Liver (tissue), 9 donors: ENCODE data around the gene PCDHGA10. TPM values are rescaled to one million over a fixed set of nuclear protein-coding genes. Genes with fewer than 3 reads are reported as not detected.

Experiments
- DNase-seq: peaks from one replicate; pipeline ENCODE4 v3.0.0-alpha.2; 2017; ENCODE audit warnings: low spot score
- H3K27ac ChIP-seq, 2 donors: one replicate each; pipeline ENCODE4 v1.7.0; 2013; ENCODE audit warnings: inconsistent platforms in 2 of 2, low read length in 2 of 2, control low read depth in 1 of 2, low read depth in 1 of 2, mild to moderate bottlenecking in 1 of 2
- H3K27me3 ChIP-seq, 4 donors: one replicate each; pipeline versions ENCODE4 v1.6.1 to v1.7.0; 2013; ENCODE audit warnings: low read length in 3 of 4, inconsistent platforms in 1 of 4, mild to moderate bottlenecking in 1 of 4, moderate library complexity in 1 of 4; ENCODE audit not compliant: control insufficient read depth in 4 of 4, insufficient read depth in 4 of 4
- H3K36me3 ChIP-seq, 4 donors: one replicate each; pipeline versions ENCODE4 v1.6.1 to v1.7.0; 2013; ENCODE audit warnings: low read length in 3 of 4, mild to moderate bottlenecking in 3 of 4, low read depth in 1 of 4, moderate library complexity in 1 of 4; ENCODE audit not compliant: control insufficient read depth in 4 of 4, insufficient read depth in 3 of 4
- H3K4me1 ChIP-seq, 4 donors: one replicate each; pipeline versions ENCODE4 v1.6.1 to v1.7.0; 2013; ENCODE audit warnings: low read length in 3 of 4, mild to moderate bottlenecking in 3 of 4, moderate library complexity in 1 of 4; ENCODE audit not compliant: control insufficient read depth in 4 of 4, insufficient read depth in 4 of 4
- H3K4me3 ChIP-seq, 3 donors: one replicate each; pipeline versions ENCODE4 v1.6.1 to v1.7.0; 2013; ENCODE audit warnings: low read length in 3 of 3, control low read depth in 1 of 3, low read depth in 1 of 3, mild to moderate bottlenecking in 1 of 3
- H3K9ac ChIP-seq, 2 donors: one replicate each; pipeline ENCODE4 v1.7.0; 2013; ENCODE audit warnings: low read length in 2 of 2, mild to moderate bottlenecking in 2 of 2, moderate library complexity in 2 of 2, control low read depth in 1 of 2, low read depth in 1 of 2
- H3K9me3 ChIP-seq, 4 donors: one replicate each; pipeline versions ENCODE4 v1.6.1 to v1.7.0; 2013; ENCODE audit warnings: low read length in 3 of 4; ENCODE audit not compliant: control insufficient read depth in 4 of 4
- EGR1 ChIP-seq, 2 donors: IDR thresholded peaks; 2 replicates each; pipeline ENCODE4 v1.6.1; 2016 to 2018; ENCODE audit warnings: antibody characterized with exemption in 2 of 2, low read depth in 2 of 2
- FOXA1 ChIP-seq: IDR thresholded peaks from 2 replicates; pipeline ENCODE4 v1.6.1; 2016; ENCODE audit warnings: antibody characterized with exemption
- FOXA2 ChIP-seq: IDR thresholded peaks from 2 replicates; pipeline ENCODE4 v1.6.1; 2016; ENCODE audit warnings: antibody characterized with exemption
- GABPA ChIP-seq, 2 donors: IDR thresholded peaks in 1 of 2; conservative IDR thresholded peaks in 1 of 2; 2 replicates each; pipeline ENCODE4 v1.6.1; 2016; ENCODE audit warnings: antibody characterized with exemption in 2 of 2, mild to moderate bottlenecking in 1 of 2, moderate library complexity in 1 of 2
- HNF4A ChIP-seq, 2 donors: conservative IDR thresholded peaks; 2 replicates each; pipeline ENCODE4 v1.6.1; 2016; ENCODE audit warnings: antibody characterized with exemption in 2 of 2, mild to moderate bottlenecking in 2 of 2
- HNF4G ChIP-seq: IDR thresholded peaks from 2 replicates; pipeline ENCODE4 v1.6.1; 2016; ENCODE audit warnings: antibody characterized with exemption
- JUND ChIP-seq, 2 donors: IDR thresholded peaks; 2 replicates each; pipeline ENCODE4 v1.6.1; 2016; ENCODE audit warnings: antibody characterized with exemption in 2 of 2
- NR2F2 ChIP-seq: IDR thresholded peaks from 2 replicates; pipeline ENCODE4 v1.6.1; 2016; ENCODE audit warnings: antibody characterized with exemption
- RAD21 ChIP-seq, 2 donors: IDR thresholded peaks; 2 replicates each; pipeline ENCODE4 v1.6.1; 2016; ENCODE audit warnings: antibody characterized with exemption in 2 of 2, mild to moderate bottlenecking in 2 of 2
- TAF1 ChIP-seq: conservative IDR thresholded peaks from 2 replicates; pipeline ENCODE4 v1.6.1; 2016; ENCODE audit warnings: antibody characterized with exemption, mild to moderate bottlenecking
- YY1 ChIP-seq: IDR thresholded peaks from 2 replicates; pipeline ENCODE4 v1.6.1; 2016; ENCODE audit warnings: antibody characterized with exemption, mild to moderate bottlenecking
- WGBS: extraction: QIAGEN DNeasy Blood & Tissue Kit; methylation state at CpG from one replicate; pipeline ENCODE4 v1.1.7; 2013; 5-methylcytosine and 5-hydroxymethylcytosine counted together
- polyA plus RNA-seq, 2 donors: library from polyadenylated mRNA; stranded (reverse) in 1 of 2; unstranded in 1 of 2; fragments of 200-250 nt in 1 of 2; fragments of >200 nt in 1 of 2; fragmentation: Nextera tagmentation in 1 of 2; extraction: Ambion mirVana in 1 of 2; gene quantifications; one replicate each; pipeline versions ENCODE4 v1.2.1 to v1.2.3, GENCODE V29; 2013 to 2015
- total RNA-seq, 2 donors: library from RNA; depleted of rRNA; stranded (reverse); fragments of >200 nt; gene quantifications; one replicate each; pipeline ENCODE4 v1.2.3, GENCODE V29; 2014
- TF ChIP-seq, protein P1 (sequence below): IDR thresholded peaks from 2 replicates; pipeline ENCODE4 v1.6.1; 2016; ENCODE audit warnings: antibody characterized with exemption
- TF ChIP-seq, protein P2 (sequence below): IDR thresholded peaks from 2 replicates; pipeline ENCODE4 v1.6.1; 2016; ENCODE audit warnings: antibody characterized with exemption
- TF ChIP-seq, protein P3 (sequence below): IDR thresholded peaks from 2 replicates; pipeline ENCODE4 v1.6.1; 2016; ENCODE audit warnings: antibody characterized with exemption, mild to moderate bottlenecking
- TF ChIP-seq, protein P4 (sequence below): fragments of 150-350 bp; IDR thresholded peaks from 2 replicates; pipeline ENCODE4 v1.5.1; 2017; ENCODE audit warnings: improper control_type of control experiment, low read depth, low read length; ENCODE audit not compliant: missing input control
- TF ChIP-seq, protein P5 (sequence below): IDR thresholded peaks from 2 replicates; pipeline ENCODE4 v1.6.1; 2016; ENCODE audit warnings: antibody characterized with exemption
- donor health status: healthy.
- donor health status: healthy.
- donor health status: healthy.
- donor health status: healthy.
- donor health status: healthy.

PCDHGA10 gene
- total and polyA plus RNA-seq, 4 donors: 1.2 to 3.9 (median 1.6) TPM

DNA sequence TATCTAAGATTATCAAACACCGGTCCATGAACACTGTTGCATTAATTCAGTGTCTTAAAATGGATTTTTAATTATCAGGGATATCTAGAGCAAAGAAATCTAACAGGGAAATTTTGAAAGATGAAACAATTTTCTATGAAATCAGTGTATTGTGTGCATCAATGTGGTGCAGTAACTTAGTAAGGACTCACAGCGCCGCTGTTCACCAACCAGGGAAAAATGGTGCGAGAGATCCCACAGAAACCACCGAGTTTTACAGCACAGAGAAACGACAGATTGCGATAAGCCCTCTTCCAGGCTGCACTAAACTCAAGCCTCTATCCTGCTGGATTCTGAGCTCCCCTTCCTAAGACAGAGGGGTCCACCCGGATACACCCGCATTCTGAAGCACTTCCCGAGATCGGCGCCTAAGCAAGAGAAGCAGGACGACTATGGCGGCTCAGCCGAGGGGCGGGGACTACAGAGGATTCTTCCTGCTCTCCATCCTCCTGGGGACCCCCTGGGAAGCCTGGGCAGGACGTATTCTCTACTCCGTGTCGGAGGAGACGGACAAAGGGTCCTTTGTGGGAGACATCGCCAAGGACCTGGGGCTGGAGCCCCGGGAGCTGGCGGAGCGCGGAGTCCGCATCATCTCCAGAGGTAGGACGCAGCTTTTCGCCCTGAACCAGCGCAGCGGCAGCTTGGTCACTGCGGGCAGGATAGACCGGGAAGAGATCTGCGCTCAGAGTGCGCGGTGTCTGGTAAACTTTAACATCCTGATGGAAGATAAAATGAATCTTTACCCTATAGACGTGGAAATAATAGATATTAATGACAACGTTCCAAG is 30.1 kb upstream of the PCDHGA10 start, which contains the start of gene PCDHGA7:
Gene PCDHGA7 (plus strand): TSS at position 274 of the 826 bp plus-strand sequence. CDS start 158 bp downstream, at position 432.
- H3K27ac ChIP-seq: no peak within 1 kb of the TSS
- no peak for DNase-seq
- peaks cover 21 to 67% (median 33%) of the 10 kb centered on the region in 4 donors for H3K9me3 ChIP-seq
- H3K9ac ChIP-seq: no peak within 1 kb of the TSS
- H3K4me3 ChIP-seq: peak within 1 kb of the TSS; percentile 1 to 69 (median 63)
- WGBS: 16% methylated on average over 37 of the region's 37 CpGs
- H3K36me3 ChIP-seq: no peaks in the 10 kb centered on the region
- H3K4me1 ChIP-seq: no peaks in the 10 kb centered on the region
- no peak for TF ChIP-seq RAD21 (IDR thresholded peaks at IDR 0.05)
- TF ChIP-seq EGR1 (IDR thresholded peaks at IDR 0.05; ENCODE audit: low read depth in 2 of 2): no peak
- peaks cover 0 to 6% (median 0%) of the 10 kb centered on the region in 4 donors for H3K27me3 ChIP-seq

DNA sequence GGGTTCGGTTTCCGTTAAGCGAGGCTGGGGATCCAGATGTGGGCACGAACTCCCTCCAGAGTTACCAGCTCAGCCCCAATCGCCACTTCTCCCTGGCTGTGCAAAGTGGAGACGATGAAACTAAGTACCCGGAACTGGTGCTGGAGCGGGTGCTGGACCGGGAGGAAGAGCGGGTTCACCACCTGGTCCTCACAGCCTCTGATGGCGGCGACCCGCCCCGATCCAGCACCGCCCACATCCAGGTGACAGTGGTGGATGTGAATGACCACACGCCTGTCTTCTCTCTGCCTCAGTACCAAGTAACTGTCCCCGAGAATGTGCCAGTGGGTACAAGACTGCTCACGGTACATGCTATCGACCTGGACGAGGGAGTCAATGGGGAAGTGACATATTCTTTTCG is 29.4 kb upstream of the PCDHGA10 start:
- DNase-seq: no peak
- Histone ChIP-seq H3K36me3 (no peaks in the 10 kb centered on the region), H3K27me3 (peaks cover 0 to 7% (median 0%) of the 10 kb centered on the region in 4 donors), H3K4me3 (peak overlapping the region in 2 of 3 donors; percentile 12 to 63), H3K9me3 (peaks cover 21 to 68% (median 33%) of the 10 kb centered on the region in 4 donors), H3K4me1 (peaks cover 0 to 2% (median 0%) of the 10 kb centered on the region in 4 donors), H3K27ac (no peak overlapping the region), H3K9ac (no peak overlapping the region)
- 33% methylated on average over 21 of the region's 21 CpGs for WGBS
- TF ChIP-seq HNF4G (no peak), HNF4A (conservative IDR thresholded peaks at IDR 0.05) (no peak), GABPA (IDR thresholded peaks at IDR 0.05 in 1 of 2, conservative IDR thresholded peaks at IDR 0.05 in 1 of 2) (no peak), JUND (IDR thresholded peaks at IDR 0.05) (no peak), FOXA1 (no peak), FOXA2 (no peak), YY1 (no peak), TAF1 (no peak), EGR1 (IDR thresholded peaks at IDR 0.05; ENCODE audit: low read depth in 2 of 2) (no peak), RAD21 (IDR thresholded peaks at IDR 0.05) (no peak), NR2F2 (no peak)
- TF ChIP-seq, protein P1, sequence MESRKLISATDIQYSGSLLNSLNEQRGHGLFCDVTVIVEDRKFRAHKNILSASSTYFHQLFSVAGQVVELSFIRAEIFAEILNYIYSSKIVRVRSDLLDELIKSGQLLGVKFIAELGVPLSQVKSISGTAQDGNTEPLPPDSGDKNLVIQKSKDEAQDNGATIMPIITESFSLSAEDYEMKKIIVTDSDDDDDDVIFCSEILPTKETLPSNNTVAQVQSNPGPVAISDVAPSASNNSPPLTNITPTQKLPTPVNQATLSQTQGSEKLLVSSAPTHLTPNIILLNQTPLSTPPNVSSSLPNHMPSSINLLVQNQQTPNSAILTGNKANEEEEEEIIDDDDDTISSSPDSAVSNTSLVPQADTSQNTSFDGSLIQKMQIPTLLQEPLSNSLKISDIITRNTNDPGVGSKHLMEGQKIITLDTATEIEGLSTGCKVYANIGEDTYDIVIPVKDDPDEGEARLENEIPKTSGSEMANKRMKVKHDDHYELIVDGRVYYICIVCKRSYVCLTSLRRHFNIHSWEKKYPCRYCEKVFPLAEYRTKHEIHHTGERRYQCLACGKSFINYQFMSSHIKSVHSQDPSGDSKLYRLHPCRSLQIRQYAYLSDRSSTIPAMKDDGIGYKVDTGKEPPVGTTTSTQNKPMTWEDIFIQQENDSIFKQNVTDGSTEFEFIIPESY: no peak
- TF ChIP-seq, protein P2, sequence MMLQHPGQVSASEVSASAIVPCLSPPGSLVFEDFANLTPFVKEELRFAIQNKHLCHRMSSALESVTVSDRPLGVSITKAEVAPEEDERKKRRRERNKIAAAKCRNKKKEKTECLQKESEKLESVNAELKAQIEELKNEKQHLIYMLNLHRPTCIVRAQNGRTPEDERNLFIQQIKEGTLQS: no peak
- TF ChIP-seq, protein P3, sequence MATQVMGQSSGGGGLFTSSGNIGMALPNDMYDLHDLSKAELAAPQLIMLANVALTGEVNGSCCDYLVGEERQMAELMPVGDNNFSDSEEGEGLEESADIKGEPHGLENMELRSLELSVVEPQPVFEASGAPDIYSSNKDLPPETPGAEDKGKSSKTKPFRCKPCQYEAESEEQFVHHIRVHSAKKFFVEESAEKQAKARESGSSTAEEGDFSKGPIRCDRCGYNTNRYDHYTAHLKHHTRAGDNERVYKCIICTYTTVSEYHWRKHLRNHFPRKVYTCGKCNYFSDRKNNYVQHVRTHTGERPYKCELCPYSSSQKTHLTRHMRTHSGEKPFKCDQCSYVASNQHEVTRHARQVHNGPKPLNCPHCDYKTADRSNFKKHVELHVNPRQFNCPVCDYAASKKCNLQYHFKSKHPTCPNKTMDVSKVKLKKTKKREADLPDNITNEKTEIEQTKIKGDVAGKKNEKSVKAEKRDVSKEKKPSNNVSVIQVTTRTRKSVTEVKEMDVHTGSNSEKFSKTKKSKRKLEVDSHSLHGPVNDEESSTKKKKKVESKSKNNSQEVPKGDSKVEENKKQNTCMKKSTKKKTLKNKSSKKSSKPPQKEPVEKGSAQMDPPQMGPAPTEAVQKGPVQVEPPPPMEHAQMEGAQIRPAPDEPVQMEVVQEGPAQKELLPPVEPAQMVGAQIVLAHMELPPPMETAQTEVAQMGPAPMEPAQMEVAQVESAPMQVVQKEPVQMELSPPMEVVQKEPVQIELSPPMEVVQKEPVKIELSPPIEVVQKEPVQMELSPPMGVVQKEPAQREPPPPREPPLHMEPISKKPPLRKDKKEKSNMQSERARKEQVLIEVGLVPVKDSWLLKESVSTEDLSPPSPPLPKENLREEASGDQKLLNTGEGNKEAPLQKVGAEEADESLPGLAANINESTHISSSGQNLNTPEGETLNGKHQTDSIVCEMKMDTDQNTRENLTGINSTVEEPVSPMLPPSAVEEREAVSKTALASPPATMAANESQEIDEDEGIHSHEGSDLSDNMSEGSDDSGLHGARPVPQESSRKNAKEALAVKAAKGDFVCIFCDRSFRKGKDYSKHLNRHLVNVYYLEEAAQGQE: no peak
- TF ChIP-seq, protein P4, sequence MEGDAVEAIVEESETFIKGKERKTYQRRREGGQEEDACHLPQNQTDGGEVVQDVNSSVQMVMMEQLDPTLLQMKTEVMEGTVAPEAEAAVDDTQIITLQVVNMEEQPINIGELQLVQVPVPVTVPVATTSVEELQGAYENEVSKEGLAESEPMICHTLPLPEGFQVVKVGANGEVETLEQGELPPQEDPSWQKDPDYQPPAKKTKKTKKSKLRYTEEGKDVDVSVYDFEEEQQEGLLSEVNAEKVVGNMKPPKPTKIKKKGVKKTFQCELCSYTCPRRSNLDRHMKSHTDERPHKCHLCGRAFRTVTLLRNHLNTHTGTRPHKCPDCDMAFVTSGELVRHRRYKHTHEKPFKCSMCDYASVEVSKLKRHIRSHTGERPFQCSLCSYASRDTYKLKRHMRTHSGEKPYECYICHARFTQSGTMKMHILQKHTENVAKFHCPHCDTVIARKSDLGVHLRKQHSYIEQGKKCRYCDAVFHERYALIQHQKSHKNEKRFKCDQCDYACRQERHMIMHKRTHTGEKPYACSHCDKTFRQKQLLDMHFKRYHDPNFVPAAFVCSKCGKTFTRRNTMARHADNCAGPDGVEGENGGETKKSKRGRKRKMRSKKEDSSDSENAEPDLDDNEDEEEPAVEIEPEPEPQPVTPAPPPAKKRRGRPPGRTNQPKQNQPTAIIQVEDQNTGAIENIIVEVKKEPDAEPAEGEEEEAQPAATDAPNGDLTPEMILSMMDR: no peak
- TF ChIP-seq, protein P5, sequence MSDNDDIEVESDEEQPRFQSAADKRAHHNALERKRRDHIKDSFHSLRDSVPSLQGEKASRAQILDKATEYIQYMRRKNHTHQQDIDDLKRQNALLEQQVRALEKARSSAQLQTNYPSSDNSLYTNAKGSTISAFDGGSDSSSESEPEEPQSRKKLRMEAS: no peak
